Activated T-helper 2 cell treated with anti-CD3 and anti-CD28 coated beads, Interferon-gamma antibody, Interleukin-2, Interleukin-4, amounts not matched to agents 10 μg/mL and 5 μg/mL and 100 μg/mL, durations not matched to agents 14 hours and 24 hours and 36 hours (primary cell): ENCODE data around the gene IFT172. TPM values are rescaled to one million over a fixed set of nuclear protein-coding genes. Genes with fewer than 3 reads are reported as not detected.

Experiments
- DNase-seq: peaks from one replicate; pipeline ENCODE4 v3.0.0; 2021; ENCODE audit warnings: low spot score
- H3K27ac Mint-ChIP-seq: one replicate; pipeline ENCODE4 v1.8.0; 2021; ENCODE audit warnings: mixed read lengths
- H3K27me3 Mint-ChIP-seq: one replicate; pipeline ENCODE4 v1.8.0; 2021; ENCODE audit warnings: low read depth, mixed read lengths
- H3K36me3 Mint-ChIP-seq: one replicate; pipeline ENCODE4 v1.8.0; 2021; ENCODE audit warnings: low read depth, mixed read lengths
- H3K4me1 Mint-ChIP-seq: one replicate; pipeline ENCODE4 v1.8.0; 2021; ENCODE audit warnings: low read depth, mixed read lengths
- H3K4me3 Mint-ChIP-seq: one replicate; pipeline ENCODE4 v1.8.0; 2021; ENCODE audit warnings: low read depth, mild to moderate bottlenecking, moderate library complexity, mixed read lengths
- H3K9me3 Mint-ChIP-seq: one replicate; pipeline ENCODE4 v1.8.0; 2021; ENCODE audit warnings: mixed read lengths
- intact Hi-C: fragments of 100-400 bp; cut with micrococcal nuclease; formaldehyde crosslinking; loops from one replicate; pipeline ENCODE4 v1.15.1; 2023
- total RNA-seq: library from RNA; stranded (reverse); gene quantifications from 2 replicates; pipeline ENCODE4 v1.2.3, GENCODE V29; 2022

IFT172 gene
- total RNA-seq, 1 donor from 2014 or later, result 16.4 TPM

- H3K27me3 Mint-ChIP-seq, result no peaks in the 10 kb centered on the region
- no peaks in the 10 kb centered on the region for H3K4me1 Mint-ChIP-seq
- intact Hi-C loops, result no loop called here
- no peak overlapping the region for H3K27ac Mint-ChIP-seq
- peaks cover 3% of the 10 kb centered on the region for H3K36me3 Mint-ChIP-seq
- H3K4me3 Mint-ChIP-seq, result no peak overlapping the region
- no peaks in the 10 kb centered on the region for H3K9me3 Mint-ChIP-seq
- no peak for DNase-seq
Measured at GRCh38 chr2:27471961-27472360, 17.6 kb downstream of the IFT172 start.

GRCh38 chr2:27464443-27464842, 25.1 kb downstream of the IFT172 start:
- Mint-ChIP-seq H3K9me3 (no peaks in the 10 kb centered on the region), H3K36me3 (no peaks in the 10 kb centered on the region), H3K4me3 (no peak overlapping the region), H3K27ac (no peak overlapping the region), H3K4me1 (no peaks in the 10 kb centered on the region), H3K27me3 (no peaks in the 10 kb centered on the region)
- DNase-seq, result no peak
- intact Hi-C loops, result no loop called here

GRCh38 chr2:27461118-27461517, 28.4 kb downstream of the IFT172 start:
- intact Hi-C loops, result no loop called here
- Mint-ChIP-seq H3K36me3 (no peaks in the 10 kb centered on the region), H3K4me3 (no peak overlapping the region), H3K9me3 (no peaks in the 10 kb centered on the region), H3K27me3 (no peaks in the 10 kb centered on the region), H3K27ac (no peak overlapping the region), H3K4me1 (no peaks in the 10 kb centered on the region)
- DNase-seq, result no peak

GRCh38 chr2:27453968-27454367, 35.6 kb downstream of the IFT172 start:
- no peaks in the 10 kb centered on the region for H3K27me3 Mint-ChIP-seq
- no peak overlapping the region for H3K4me3 Mint-ChIP-seq
- H3K9me3 Mint-ChIP-seq, result no peaks in the 10 kb centered on the region
- peaks cover 4% of the 10 kb centered on the region for H3K36me3 Mint-ChIP-seq
- intact Hi-C loops, result no loop called here
- peaks cover 5% of the 10 kb centered on the region for H3K4me1 Mint-ChIP-seq
- no peak for DNase-seq
- H3K27ac Mint-ChIP-seq, result no peak overlapping the region

GRCh38 chr2:27451095-27451494, 38.4 kb downstream of the IFT172 start:
- H3K9me3 Mint-ChIP-seq, result no peaks in the 10 kb centered on the region
- H3K27ac Mint-ChIP-seq, result peak overlapping the region; percentile 35
- peaks cover 6% of the 10 kb centered on the region for H3K36me3 Mint-ChIP-seq
- H3K4me3 Mint-ChIP-seq, result no peak overlapping the region
- no peaks in the 10 kb centered on the region for H3K27me3 Mint-ChIP-seq
- no peak for DNase-seq
- peaks cover 5% of the 10 kb centered on the region for H3K4me1 Mint-ChIP-seq
- intact Hi-C loops, result no loop called here

DNA sequence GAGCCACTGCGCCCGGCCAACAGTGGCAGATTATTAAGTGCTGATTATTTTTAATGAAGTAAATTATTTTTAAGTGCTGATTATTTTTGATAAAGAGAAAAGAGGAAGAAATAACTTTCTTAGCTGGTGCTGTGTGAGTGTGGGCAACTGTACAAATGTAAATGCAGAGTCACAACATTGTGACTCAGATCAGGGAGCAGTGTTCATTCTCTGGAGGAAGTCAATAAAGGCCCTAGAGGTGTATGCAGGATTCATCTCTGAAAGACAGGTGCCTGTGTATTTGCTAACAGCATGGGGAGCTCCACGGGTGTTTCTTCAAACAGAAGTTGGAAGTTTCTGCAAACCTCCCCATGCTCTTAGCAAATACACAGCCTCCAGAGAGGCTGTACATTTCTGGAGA, 41.2 kb downstream of the IFT172 start:
- no peaks in the 10 kb centered on the region for H3K9me3 Mint-ChIP-seq
- intact Hi-C loops, result no loop called here
- H3K27ac Mint-ChIP-seq, result no peak overlapping the region
- no peak overlapping the region for H3K4me3 Mint-ChIP-seq
- H3K36me3 Mint-ChIP-seq, result peaks cover 14% of the 10 kb centered on the region
- H3K27me3 Mint-ChIP-seq, result no peaks in the 10 kb centered on the region
- DNase-seq, result no peak
- H3K4me1 Mint-ChIP-seq, result peaks cover 5% of the 10 kb centered on the region

- no peaks in the 10 kb centered on the region for H3K9me3 Mint-ChIP-seq
- H3K4me3 Mint-ChIP-seq, result no peak overlapping the region
- DNase-seq, result no peak
- intact Hi-C loops, result no loop called here
- H3K27ac Mint-ChIP-seq, result no peak overlapping the region
- peaks cover 28% of the 10 kb centered on the region for H3K36me3 Mint-ChIP-seq
- no peaks in the 10 kb centered on the region for H3K27me3 Mint-ChIP-seq
- H3K4me1 Mint-ChIP-seq, result peaks cover 3% of the 10 kb centered on the region
Measured at GRCh38 chr2:27446057-27446456, 43.5 kb downstream of the IFT172 start.

- Mint-ChIP-seq H3K4me1 (no peaks in the 10 kb centered on the region), H3K27me3 (no peaks in the 10 kb centered on the region), H3K9me3 (no peaks in the 10 kb centered on the region), H3K4me3 (no peak overlapping the region), H3K27ac (no peak overlapping the region), H3K36me3 (peaks cover 33% of the 10 kb centered on the region)
- intact Hi-C loops, result no loop called here
- no peak for DNase-seq
Measured at GRCh38 chr2:27445615-27446014, 43.9 kb downstream of the IFT172 start.

GRCh38 chr2:27445155-27445554, 44.4 kb downstream of the IFT172 start:
- Mint-ChIP-seq H3K9me3 (no peaks in the 10 kb centered on the region), H3K27me3 (no peaks in the 10 kb centered on the region), H3K4me1 (no peaks in the 10 kb centered on the region), H3K27ac (no peak overlapping the region), H3K36me3 (peaks cover 37% of the 10 kb centered on the region), H3K4me3 (no peak overlapping the region)
- no peak for DNase-seq
- intact Hi-C loops, result no loop called here

DNA sequence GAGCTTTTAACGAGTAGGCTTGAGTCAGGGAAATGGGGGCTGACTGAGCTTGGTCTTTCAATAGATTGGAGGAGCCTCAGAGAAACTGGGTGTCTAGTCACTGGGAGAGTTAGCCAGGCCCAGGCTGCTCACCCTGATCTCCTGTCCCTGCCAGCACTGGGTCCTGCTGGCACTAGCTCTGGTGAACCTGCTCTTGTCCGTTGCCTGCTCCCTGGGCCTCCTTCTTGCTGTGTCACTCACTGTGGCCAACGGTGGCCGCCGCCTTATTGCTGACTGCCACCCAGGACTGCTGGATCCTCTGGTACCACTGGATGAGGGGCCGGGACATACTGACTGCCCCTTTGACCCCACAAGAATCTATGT, 46.6 kb downstream of the IFT172 start:
- Mint-ChIP-seq H3K4me3 (no peak overlapping the region), H3K4me1 (no peaks in the 10 kb centered on the region), H3K36me3 (peaks cover 48% of the 10 kb centered on the region), H3K27ac (no peak overlapping the region), H3K9me3 (no peaks in the 10 kb centered on the region), H3K27me3 (no peaks in the 10 kb centered on the region)
- DNase-seq, result no peak
- intact Hi-C loops, result no loop called here

DNA sequence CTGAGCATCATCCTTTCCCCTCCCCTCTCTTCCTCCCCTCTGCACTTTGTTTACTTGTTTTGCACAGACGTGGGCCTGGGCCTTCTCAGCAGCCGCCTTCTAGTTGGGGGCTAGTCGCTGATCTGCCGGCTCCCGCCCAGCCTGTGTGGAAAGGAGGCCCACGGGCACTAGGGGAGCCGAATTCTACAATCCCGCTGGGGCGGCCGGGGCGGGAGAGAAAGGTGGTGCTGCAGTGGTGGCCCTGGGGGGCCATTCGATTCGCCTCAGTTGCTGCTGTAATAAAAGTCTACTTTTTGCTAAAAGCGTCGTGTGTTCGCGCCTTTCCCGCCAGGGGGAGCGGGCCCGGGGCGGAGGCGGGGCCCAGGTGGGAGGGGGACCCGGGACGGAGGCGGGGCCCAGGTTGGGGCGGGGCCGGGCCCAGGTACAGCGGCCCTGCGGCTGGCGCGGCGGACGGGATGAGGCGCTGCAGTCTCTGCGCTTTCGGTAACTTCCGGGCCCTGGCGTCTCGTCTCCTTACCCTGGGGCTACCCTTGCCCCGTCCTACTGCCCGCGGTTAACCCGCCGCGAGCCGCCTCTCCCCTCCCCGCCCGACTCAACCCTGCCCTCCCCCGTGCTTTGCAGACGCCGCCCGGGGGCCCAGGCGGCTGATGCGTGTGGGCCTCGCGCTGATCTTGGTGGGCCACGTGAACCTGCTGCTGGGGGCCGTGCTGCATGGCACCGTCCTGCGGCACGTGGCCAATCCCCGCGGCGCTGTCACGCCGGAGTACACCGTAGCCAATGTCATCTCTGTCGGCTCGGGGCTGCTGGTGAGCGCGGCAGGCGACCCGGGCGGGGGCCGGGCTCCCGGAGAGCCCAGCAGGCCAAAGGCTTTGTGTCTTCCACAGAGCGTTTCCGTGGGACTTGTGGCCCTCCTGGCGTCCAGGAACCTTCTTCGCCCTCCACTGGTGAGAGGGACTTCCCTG, 47.3 kb downstream of the IFT172 start, which contains the start of gene KRTCAP3:
TSS of gene KRTCAP3 (plus strand) at position 424 of the 962 bp plus-strand sequence. CDS start at position 456, 32 bp downstream.
- H3K4me1 Mint-ChIP-seq, result no peaks in the 10 kb centered on the region
- intact Hi-C loops, result no loop called here
- no peaks in the 10 kb centered on the region for H3K27me3 Mint-ChIP-seq
- H3K36me3 Mint-ChIP-seq, result peaks cover 50% of the 10 kb centered on the region
- H3K4me3 Mint-ChIP-seq, result no peak within 1 kb of the TSS
- H3K9me3 Mint-ChIP-seq, result no peaks in the 10 kb centered on the region
- H3K27ac Mint-ChIP-seq, result no peak within 1 kb of the TSS
- DNase-seq, result no peak

DNA sequence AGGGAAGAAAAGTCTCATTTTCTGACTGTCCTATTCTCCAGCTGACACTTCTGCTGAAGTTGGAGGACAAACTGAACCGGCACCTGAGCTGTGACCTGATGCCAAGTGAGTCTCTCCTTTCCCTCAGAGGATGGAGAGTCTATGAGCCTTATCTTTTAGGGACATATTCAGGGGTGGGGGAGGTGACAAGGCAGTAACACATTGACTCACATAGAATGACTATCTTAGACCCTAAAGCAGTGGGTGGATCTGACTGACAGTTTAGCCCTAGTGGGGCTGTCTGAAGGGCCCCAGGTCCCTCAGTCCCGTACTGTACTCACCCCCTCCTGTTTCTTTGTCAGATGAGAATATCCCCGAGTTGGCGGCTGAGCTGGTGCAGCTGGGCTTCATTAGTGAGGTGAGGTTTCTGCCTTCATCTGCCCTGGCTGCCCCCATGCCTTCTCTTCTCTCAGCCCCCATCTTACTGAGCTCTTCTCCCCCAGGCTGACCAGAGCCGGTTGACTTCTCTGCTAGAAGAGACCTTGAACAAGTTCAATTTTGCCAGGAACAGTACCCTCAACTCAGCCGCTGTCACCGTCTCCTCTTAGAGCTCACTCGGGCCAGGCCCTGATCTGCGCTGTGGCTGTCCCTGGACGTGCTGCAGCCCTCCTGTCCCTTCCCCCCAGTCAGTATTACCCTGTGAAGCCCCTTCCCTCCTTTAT, 48.2 kb downstream of the IFT172 start:
- H3K27me3 Mint-ChIP-seq, result no peaks in the 10 kb centered on the region
- H3K4me1 Mint-ChIP-seq, result no peaks in the 10 kb centered on the region
- intact Hi-C loops, result no loop called here
- H3K4me3 Mint-ChIP-seq, result no peak overlapping the region
- peaks cover 59% of the 10 kb centered on the region for H3K36me3 Mint-ChIP-seq
- H3K9me3 Mint-ChIP-seq, result no peaks in the 10 kb centered on the region
- no peak for DNase-seq
- no peak overlapping the region for H3K27ac Mint-ChIP-seq

GRCh38 chr2:27435628-27436027, 53.9 kb downstream of the IFT172 start:
- intact Hi-C loops, result no loop called here
- peaks cover 6% of the 10 kb centered on the region for H3K4me1 Mint-ChIP-seq
- H3K36me3 Mint-ChIP-seq, result peaks cover 71% of the 10 kb centered on the region
- H3K27ac Mint-ChIP-seq, result no peak overlapping the region
- no peak for DNase-seq
- H3K4me3 Mint-ChIP-seq, result no peak overlapping the region
- H3K27me3 Mint-ChIP-seq, result no peaks in the 10 kb centered on the region
- H3K9me3 Mint-ChIP-seq, result no peaks in the 10 kb centered on the region
